ENCODE measurements around the gene LSP1. TPM values are rescaled to one million over a fixed set of nuclear protein-coding genes. Genes with fewer than 3 reads are reported as not detected.

Gene LSP1
- total and polyA plus RNA-seq, 2 of the 13 experiments (the other 11 are each of a cell fraction or from before 2014, with no cell fraction given): 0.59 to 1.00 TPM

GRCh38 chr11:1825039-1825740 lies 27.7 kb upstream of the LSP1 start (continued):
- TF ChIP-seq MAZ (IDR thresholded peaks at IDR 0.05; ENCODE audit: borderline replicate concordance, low read depth, low read length): peak; percentile 81; the same call in 1 of the 2 replicates
- peak; percentile 87 for TF ChIP-seq MAZ (CRISPR knock-in tag; IDR thresholded peaks at IDR 0.05; ENCODE audit: low read depth)
- 0 out of 2 replicates have a peak, but pooled peaks have one; percentile 25 for TF ChIP-seq MEF2D (CRISPR knock-in tag; IDR thresholded peaks at IDR 0.05)
- TF ChIP-seq FOXC1 (CRISPR knock-in tag; IDR thresholded peaks at IDR 0.05; ENCODE audit: borderline replicate concordance): no peak
- no peak for TF ChIP-seq ZBTB34 (CRISPR knock-in tag; IDR thresholded peaks at IDR 0.05)
- TF ChIP-seq ZNF878 (CRISPR knock-in tag; IDR thresholded peaks at IDR 0.05): no peak
- TF ChIP-seq CCDC6 (CRISPR knock-in tag; IDR thresholded peaks at IDR 0.05): no peak
- no peak for TF ChIP-seq RFXANK (CRISPR knock-in tag; IDR thresholded peaks at IDR 0.05)
- TF ChIP-seq ZNF430 (CRISPR knock-in tag; IDR thresholded peaks at IDR 0.05): peak; percentile 27; the same call in 1 of the 2 replicates
- no peak for TF ChIP-seq HDAC6 (IDR thresholded peaks at IDR 0.05; ENCODE audit: low read depth, low read length)
- TF ChIP-seq PAF1 (CRISPR knock-in tag; IDR thresholded peaks at IDR 0.05): no peak
- 0 out of 2 replicates have a peak, but pooled peaks have one; percentile 35 for TF ChIP-seq ZNF142 (CRISPR knock-in tag; IDR thresholded peaks at IDR 0.05)
- TF ChIP-seq ZNF570 (CRISPR knock-in tag; IDR thresholded peaks at IDR 0.05; ENCODE audit: borderline replicate concordance): no peak
- TF ChIP-seq BORCS8-MEF2B (CRISPR knock-in tag; IDR thresholded peaks at IDR 0.05): no peak
- TF ChIP-seq ELF1 (CRISPR knock-in tag; IDR thresholded peaks at IDR 0.05): peak; percentile 52; the same call in 1 of the 2 replicates
- peak; percentile 45; the same call in 1 of the 2 replicates for TF ChIP-seq TFDP1 (CRISPR knock-in tag; IDR thresholded peaks at IDR 0.05; ENCODE audit: borderline replicate concordance)
- no peak for TF ChIP-seq GLMP (CRISPR knock-in tag; IDR thresholded peaks at IDR 0.05; ENCODE audit: borderline replicate concordance)
- TF ChIP-seq MTF1 (CRISPR knock-in tag; IDR thresholded peaks at IDR 0.05): no peak
- no peak for TF ChIP-seq ZNF775 (CRISPR knock-in tag; IDR thresholded peaks at IDR 0.05; ENCODE audit: borderline replicate concordance)
- TF ChIP-seq SRF (IDR thresholded peaks at IDR 0.05; ENCODE audit: low read depth, low read length): no peak
- TF ChIP-seq AGO1 (IDR thresholded peaks at IDR 0.05; ENCODE audit: low read depth, low read length, poor library complexity, severe bottlenecking): no peak

All from HepG2 (cell line).